Measurements from ENCODE around the gene LILRA6.

Gene LILRA6

DNA sequence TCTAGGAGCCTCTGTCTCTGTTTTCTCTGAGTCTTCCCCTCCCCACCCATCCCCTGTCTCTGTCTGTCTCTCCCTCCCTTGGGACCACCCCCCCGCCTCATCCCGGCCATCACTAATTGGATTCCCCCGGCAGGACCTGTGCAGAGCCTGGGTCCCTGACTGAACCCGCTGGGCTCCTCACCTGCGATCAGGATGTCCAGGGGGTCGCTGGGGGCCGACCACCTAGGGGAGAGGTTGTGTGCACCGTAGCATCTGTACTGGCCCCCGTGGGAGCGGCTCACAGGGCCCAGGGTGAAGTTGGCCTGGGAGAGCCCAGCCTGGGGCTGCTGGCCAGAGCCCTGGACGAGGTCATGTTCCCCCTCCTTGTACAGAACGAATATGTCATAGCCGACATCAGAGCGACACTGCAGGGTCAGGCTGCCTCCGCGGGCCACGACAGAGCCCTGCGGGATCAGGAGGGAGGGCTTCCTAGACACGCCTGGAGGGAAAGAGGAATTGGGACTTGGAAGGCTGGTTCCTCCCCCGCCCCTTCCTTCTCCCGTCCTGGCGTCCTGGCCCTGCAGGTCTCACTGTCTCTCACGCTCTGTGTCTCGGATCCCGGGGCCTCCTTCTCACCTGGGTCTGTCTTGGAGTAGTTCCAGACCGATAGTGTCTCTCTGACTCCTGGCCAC, 12.7 kb upstream of the LILRA6 start:
- no peak overlapping the region for H3K4me3 ChIP-seq (ENCODE audit: low read depth in 1 of 2, low read length in 1 of 2)
- no peaks in the 10 kb centered on the region for H3K36me3 ChIP-seq
- H3K27ac ChIP-seq: no peak overlapping the region
- no peaks in the 10 kb centered on the region for H3K9me3 ChIP-seq
- peaks cover 22% of the 10 kb centered on the region for H3K27me3 ChIP-seq
- TF ChIP-seq, protein P1, sequence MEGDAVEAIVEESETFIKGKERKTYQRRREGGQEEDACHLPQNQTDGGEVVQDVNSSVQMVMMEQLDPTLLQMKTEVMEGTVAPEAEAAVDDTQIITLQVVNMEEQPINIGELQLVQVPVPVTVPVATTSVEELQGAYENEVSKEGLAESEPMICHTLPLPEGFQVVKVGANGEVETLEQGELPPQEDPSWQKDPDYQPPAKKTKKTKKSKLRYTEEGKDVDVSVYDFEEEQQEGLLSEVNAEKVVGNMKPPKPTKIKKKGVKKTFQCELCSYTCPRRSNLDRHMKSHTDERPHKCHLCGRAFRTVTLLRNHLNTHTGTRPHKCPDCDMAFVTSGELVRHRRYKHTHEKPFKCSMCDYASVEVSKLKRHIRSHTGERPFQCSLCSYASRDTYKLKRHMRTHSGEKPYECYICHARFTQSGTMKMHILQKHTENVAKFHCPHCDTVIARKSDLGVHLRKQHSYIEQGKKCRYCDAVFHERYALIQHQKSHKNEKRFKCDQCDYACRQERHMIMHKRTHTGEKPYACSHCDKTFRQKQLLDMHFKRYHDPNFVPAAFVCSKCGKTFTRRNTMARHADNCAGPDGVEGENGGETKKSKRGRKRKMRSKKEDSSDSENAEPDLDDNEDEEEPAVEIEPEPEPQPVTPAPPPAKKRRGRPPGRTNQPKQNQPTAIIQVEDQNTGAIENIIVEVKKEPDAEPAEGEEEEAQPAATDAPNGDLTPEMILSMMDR (IDR thresholded peaks at IDR 0.05): no peak
- H3K4me1 ChIP-seq (ENCODE audit: control insufficient read depth in 1 of 2, insufficient read depth in 1 of 2, low read depth in 1 of 2, low read length in 1 of 2): peaks cover 10% of the 10 kb centered on the region in 2 experiments

DNA sequence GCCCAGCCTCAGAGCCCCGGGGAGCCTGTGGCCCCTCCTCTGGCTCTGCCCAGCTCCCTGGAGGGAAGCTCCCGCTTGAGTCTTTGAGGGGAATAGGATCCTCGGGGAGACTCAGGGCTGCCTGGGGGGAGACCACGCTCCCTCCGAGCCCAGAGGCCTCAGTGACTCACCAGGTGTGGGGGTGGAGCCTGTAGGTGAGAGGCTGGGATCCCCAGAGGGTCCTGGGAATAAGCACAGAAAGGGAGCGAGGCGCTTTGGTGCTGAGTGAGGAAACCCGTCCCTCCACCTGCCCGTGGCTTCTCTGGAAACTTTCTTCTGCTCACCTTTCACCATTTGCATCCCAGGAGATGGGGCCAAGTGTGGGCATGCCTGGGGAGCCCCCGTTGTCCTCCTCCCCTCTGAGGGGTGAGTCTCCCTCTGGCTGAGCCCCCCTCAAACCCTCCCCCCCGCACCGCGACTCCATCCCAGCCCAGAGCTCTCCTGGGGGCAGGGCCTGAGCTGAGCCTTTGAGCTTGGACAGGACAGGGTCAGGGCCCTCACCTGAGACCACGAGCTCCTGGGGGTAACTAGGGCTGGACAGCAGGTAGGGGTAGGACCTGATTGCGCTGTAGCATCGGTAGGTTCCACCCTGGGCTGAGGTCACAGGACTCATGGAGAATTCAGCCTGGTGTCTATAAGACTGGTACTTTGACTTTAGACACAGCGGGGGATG, 11.8 kb upstream of the LILRA6 start:
- H3K27me3 ChIP-seq: peaks cover 22% of the 10 kb centered on the region
- H3K27ac ChIP-seq: no peak overlapping the region
- no peaks in the 10 kb centered on the region for H3K9me3 ChIP-seq
- peaks cover 10% of the 10 kb centered on the region in 2 experiments for H3K4me1 ChIP-seq (ENCODE audit: control insufficient read depth in 1 of 2, insufficient read depth in 1 of 2, low read depth in 1 of 2, low read length in 1 of 2)
- H3K36me3 ChIP-seq: no peaks in the 10 kb centered on the region
- H3K4me3 ChIP-seq (ENCODE audit: low read depth in 1 of 2, low read length in 1 of 2): no peak overlapping the region
- TF ChIP-seq, protein P1 (IDR thresholded peaks at IDR 0.05): no peak

DNA sequence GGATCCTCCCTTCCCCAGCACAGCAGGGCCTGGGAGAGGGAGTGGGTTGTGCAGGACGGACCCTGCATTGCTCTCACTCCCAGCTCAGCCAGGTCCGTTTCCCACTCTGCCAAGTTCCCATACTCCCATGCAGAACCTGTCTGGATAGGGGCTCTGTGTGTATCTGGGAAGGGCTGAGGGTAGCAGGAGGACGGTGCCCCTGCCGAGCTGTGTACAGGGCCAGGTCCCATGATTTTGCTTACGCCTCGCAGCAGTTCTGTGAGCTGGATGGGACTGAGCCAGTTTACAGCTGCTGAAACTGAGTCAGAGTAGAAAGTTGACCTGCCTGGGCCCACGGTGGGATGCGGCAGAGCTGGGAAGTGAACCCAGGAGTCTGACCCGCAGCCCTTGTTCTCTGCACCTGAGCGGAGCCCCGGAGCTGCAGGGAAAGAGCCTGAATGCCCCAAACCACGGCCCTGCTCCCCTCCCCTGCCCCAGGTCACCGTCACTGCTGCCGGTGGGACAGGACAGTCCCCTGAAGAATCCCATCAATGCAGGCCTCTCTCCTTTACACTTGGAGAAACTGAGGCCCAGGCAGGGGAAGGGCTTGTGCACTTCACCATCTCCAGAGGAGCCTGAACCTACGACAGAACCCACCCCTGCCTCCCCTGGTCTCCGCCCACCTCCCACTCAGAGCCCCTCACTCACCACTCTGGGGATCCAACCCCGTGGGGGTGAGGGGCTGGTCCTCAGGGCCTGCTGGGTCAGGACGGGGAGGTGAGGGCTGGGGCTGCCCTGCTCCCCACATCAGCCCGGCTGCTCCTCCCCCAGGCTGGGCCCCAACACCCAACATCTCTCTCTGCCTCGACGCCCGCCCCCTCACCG, 11.0 kb upstream of the LILRA6 start:
- peaks cover 12% of the 10 kb centered on the region in 2 experiments for H3K4me1 ChIP-seq (ENCODE audit: control insufficient read depth in 1 of 2, insufficient read depth in 1 of 2, low read depth in 1 of 2, low read length in 1 of 2)
- H3K27ac ChIP-seq: no peak overlapping the region
- H3K36me3 ChIP-seq: no peaks in the 10 kb centered on the region
- TF ChIP-seq, protein P1 (IDR thresholded peaks at IDR 0.05): no peak
- H3K27me3 ChIP-seq: peaks cover 22% of the 10 kb centered on the region
- H3K9me3 ChIP-seq: no peaks in the 10 kb centered on the region
- no peak overlapping the region for H3K4me3 ChIP-seq (ENCODE audit: low read depth in 1 of 2, low read length in 1 of 2)

DNA sequence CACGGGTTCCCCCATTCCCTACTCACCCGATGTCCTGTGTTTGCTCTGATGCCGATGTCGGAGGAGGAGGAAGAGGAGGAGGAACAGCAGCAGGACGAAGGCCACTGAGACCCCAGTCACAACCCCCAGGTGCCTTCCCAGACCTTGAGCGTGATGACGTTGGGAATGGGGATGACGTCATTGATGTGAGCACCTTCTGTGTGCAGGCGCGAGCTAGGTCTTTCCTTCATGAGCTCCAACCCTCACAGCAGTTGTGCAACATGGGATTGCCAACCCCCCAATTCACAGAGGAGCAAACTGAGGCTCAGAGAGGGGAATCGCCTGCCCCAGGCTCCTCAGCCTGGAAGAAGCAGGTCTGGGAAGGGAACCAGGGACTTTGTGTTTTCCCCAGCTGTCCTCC, 10.3 kb upstream of the LILRA6 start:
- no peak overlapping the region for H3K27ac ChIP-seq
- H3K9me3 ChIP-seq: no peaks in the 10 kb centered on the region
- peaks cover 21% of the 10 kb centered on the region for H3K27me3 ChIP-seq
- TF ChIP-seq, protein P1 (IDR thresholded peaks at IDR 0.05): no peak
- no peaks in the 10 kb centered on the region for H3K36me3 ChIP-seq
- H3K4me1 ChIP-seq (ENCODE audit: control insufficient read depth in 1 of 2, insufficient read depth in 1 of 2, low read depth in 1 of 2, low read length in 1 of 2): peaks cover 20% of the 10 kb centered on the region in 2 experiments
- H3K4me3 ChIP-seq (ENCODE audit: low read depth in 1 of 2, low read length in 1 of 2): no peak overlapping the region

DNA sequence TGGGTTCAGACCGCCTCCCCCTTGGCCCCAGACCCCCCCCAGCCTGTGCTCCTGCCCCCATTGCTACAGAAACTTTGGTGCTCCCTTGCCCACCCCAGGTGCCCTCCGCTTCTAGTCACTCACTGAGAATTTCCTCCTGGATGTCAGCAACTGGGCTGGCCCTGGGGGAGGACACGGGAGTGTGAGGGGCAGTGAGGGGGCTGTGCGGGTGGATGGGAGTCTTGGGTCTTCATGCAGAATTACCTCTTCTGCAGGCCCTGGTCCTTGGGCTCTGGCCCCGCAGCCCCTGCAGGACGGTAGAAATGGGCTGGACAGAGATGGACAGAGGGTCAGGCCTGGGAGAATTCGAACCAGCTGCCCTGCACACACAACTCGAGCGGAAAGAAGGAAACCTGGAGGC, 9.7 kb upstream of the LILRA6 start:
- Histone ChIP-seq H3K27ac (no peak overlapping the region), H3K9me3 (no peaks in the 10 kb centered on the region), H3K4me3 (ENCODE audit: low read depth in 1 of 2, low read length in 1 of 2) (no peak overlapping the region), H3K36me3 (no peaks in the 10 kb centered on the region), H3K4me1 (ENCODE audit: control insufficient read depth in 1 of 2, insufficient read depth in 1 of 2, low read depth in 1 of 2, low read length in 1 of 2) (peaks cover 26% of the 10 kb centered on the region in 2 experiments), H3K27me3 (peaks cover 14% of the 10 kb centered on the region)
- TF ChIP-seq, protein P1 (IDR thresholded peaks at IDR 0.05): no peak
